ENCODE measurements around the gene EFCAB7.

The EFCAB7 gene, protein sequence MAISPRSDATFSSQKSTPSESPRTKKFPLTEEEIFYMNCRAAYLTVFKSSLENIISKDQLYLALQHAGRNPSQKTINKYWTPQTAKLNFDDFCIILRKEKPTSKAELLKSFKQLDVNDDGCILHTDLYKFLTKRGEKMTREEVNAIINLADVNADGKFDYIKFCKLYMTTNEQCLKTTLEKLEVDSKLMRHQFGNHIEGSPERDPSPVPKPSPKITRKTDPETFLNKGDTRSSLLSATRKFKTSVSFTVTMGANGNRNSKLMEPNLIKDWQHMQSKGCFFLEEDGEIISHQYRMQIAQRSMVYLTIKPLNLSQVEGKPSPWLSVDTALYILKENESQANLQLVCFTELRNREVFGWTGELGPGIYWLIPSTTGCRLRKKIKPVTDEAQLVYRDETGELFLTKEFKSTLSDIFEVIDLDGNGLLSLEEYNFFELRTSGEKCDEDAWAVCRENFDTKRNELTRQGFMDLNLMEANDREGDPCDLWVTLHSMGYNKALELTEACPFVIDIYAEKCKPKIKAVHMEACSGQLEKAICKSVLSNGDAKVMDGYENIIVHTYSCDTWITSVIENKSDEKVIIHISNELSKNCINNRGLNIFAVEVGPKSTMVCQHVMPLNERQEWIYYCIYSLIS

DNA sequence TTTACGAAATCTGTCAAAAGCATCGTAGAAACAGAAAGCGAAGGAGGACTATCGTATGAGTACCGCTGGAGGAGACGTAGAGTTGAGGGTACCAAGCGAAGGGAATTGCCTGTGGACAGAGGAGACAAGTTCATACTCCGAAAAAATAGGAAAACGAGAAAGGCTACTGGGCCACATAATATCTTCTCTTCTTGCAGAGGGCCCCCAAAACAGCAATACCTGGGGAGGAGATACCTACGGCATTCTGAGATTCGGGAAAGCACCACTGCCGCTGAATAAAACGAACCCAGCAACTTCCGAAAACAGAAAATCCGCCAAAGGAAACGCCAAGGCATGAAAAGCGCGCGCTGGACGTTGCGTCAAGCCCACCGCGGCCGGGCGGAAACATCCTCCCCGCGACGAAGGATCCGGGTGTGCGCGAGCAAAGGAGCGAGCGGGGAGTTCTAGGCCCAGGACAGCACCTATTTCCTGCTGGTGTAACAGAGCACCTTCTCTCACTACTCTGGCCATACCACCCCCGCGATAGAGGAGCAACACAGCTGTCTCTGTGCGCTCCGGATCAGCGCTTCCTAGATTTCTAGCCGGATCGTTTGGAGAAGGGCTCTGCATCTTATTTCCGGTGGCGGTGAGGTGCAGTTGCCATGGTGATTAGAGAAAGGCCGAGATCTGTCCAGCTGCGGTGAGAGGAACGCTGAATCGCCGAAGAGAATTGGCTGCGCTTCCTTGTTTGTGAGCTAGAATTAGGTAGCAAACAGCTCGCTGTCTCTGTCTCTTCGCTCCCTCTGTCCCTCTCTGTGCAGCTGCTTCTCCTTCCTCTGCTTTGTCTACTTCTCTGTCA, at the start of gene EFCAB7, which contains the start of gene ITGB3BP:
Gene EFCAB7 (plus strand): TSS at position 635 of the 838 bp plus-strand sequence. CDS start 2,048 bp downstream, outside the sequence.
Gene ITGB3BP (minus strand): TSS at position 335 of the 838 bp plus-strand sequence. CDS start 92 bp downstream, at position 243.
- peak; percentile 74 for DNase-seq

GRCh38 chr1:63475761-63476160, 47.6 kb upstream of the EFCAB7 start:
- DNase-seq: no peak

DNA sequence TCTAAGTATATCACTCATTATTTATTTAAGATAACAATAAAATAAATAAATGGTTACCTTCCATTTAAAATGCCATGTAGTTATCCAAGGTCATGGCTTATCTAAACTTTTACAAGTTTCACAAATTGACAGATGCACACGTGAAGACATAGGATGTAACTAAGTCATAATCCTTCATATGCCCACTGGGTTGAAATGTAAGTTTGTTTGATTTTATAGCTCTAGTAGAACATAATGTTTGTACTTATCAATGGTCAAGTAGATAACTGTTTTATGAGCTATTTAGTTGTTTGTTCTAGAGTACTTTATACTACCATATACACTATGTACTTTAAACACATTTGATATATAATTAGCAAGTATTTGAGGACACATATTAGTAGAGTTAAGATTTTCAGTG, 43.3 kb upstream of the EFCAB7 start:
- DNase-seq: no peak

DNA sequence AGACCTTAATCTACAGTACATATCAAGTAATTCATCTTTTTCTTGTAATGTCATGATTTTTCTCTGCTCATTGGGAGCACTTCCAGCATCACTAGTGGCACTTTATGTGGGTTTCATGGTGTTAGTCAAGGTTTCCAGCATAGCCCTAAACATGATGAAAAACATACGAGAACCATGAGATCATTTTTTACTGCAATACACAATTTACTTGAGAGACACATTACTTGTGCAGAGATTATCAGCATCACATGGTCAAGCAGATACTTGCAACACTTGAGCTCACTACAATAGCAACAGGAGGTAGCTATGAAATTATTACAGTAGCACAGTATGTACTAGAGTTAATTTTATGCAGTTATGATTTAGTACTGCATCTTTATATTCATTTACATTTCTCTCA, 36.7 kb upstream of the EFCAB7 start:
- no peak for DNase-seq

- no peak for DNase-seq
Observed at GRCh38 chr1:63487336-63488065, 35.8 kb upstream of the EFCAB7 start.

GRCh38 chr1:63497577-63497976, 25.7 kb upstream of the EFCAB7 start:
- DNase-seq: no peak

DNA sequence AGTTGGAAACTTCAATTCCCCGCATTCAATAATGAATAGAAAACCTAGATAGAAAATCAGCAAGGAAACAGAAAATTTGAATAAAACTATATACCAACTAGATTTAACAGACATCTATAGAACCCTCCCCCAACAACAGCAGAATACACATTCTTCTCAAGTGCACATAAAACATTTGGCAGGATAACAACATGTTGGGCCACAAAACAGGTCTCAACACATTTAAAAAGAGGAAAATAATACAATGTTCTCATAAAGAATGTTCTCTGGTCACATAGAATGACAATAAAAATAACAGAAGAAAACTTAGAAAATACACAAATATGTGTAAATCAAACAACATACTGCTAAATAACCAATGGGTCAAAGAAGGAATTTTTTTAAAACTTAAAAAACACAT, 25.2 kb upstream of the EFCAB7 start:
- no peak for DNase-seq

GRCh38 chr1:63501256-63501655, 22.1 kb upstream of the EFCAB7 start:
- no peak for DNase-seq

- DNase-seq: no peak
Observed at GRCh38 chr1:63506782-63507181, 16.5 kb upstream of the EFCAB7 start.

GRCh38 chr1:63509718-63510117, 13.6 kb upstream of the EFCAB7 start:
- no peak for DNase-seq

GRCh38 chr1:63512584-63512983, 10.7 kb upstream of the EFCAB7 start:
- no peak for DNase-seq

DNA sequence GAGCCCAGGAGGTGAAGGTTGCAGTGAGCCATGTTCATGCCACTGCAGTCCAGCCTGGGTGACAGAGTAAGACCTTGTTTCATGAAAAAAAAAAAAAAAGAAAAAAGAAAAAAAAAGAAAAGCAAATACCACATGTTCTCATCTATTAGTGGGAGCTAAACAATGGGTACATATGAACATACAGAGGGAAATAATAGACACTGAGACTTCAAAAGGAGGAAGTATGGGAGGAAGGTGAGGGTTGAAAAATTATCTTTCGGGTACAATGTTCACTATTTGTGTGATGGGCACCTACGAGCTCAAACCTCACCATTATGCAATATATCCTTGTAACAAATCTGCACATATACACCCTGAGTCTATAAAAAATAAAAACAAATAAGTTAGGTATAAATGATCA, 6.7 kb upstream of the EFCAB7 start:
- no peak for DNase-seq

GRCh38 chr1:63523738-63524137, 413 bp downstream of the EFCAB7 start:
- DNase-seq: no peak

GRCh38 chr1:63524201-63524600, 876 bp downstream of the EFCAB7 start:
- DNase-seq: no peak

- no peak for DNase-seq
Observed at GRCh38 chr1:63532727-63533126, 9.4 kb downstream of the EFCAB7 start.

GRCh38 chr1:63533931-63534330, 10.6 kb downstream of the EFCAB7 start:
- no peak for DNase-seq

- DNase-seq: no peak
Observed at GRCh38 chr1:63534406-63534805, 11.1 kb downstream of the EFCAB7 start.

DNA sequence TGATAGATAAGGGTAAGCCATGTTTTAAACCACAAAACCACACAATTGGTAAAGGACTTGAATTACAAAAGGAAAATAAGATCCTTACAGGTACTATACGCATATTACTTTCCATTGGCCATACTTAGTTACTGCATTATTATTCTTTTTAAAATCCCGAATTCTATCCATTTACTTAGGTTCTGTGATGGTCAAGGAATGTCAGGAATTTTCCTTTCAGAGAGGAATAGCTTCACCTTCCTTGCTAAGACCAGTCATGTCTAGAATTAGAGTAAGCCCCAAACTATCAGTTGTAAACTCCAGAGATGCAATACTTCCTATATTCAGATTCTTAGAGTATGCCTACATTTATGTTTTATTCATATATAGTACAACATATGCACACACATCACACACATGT, 13.7 kb downstream of the EFCAB7 start:
- no peak for DNase-seq

DNA sequence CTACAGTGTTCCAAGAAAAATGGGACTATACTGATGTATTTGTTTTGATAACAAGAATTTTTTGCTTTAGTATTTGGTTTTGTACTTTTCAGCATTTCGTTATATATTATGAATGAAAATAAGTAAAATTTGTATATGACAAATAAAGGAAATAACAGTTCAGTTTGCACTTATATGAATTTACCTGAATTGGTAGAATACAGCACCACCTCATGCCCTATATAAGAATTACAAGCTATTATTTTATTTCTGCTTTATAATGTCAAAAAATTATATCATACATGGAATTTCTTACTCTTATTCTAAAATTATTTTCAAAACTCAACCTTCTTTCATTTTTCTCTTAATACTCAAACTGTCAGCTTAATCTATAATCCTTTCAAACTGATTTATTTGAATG, 14.6 kb downstream of the EFCAB7 start:
- no peak for DNase-seq

DNA sequence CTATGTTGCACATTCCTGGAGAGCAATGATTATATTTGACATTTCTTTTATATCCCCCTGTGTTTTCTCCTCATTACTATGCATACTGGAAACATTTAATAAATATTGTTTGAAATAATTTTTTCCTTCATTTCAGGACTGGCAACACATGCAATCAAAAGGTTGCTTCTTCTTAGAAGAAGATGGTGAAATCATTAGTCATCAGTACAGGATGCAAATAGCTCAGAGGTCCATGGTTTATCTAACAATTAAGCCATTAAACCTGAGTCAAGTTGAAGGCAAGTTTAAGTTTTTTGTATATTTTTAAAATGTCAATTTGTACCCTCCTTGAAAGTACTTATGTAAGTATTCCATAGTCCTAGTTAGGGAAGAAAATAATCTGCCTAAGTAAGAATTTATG, 22.5 kb downstream of the EFCAB7 start:
- no peak for DNase-seq

- no peak for DNase-seq
Observed at GRCh38 chr1:63547621-63548294, 24.4 kb downstream of the EFCAB7 start.

DNA sequence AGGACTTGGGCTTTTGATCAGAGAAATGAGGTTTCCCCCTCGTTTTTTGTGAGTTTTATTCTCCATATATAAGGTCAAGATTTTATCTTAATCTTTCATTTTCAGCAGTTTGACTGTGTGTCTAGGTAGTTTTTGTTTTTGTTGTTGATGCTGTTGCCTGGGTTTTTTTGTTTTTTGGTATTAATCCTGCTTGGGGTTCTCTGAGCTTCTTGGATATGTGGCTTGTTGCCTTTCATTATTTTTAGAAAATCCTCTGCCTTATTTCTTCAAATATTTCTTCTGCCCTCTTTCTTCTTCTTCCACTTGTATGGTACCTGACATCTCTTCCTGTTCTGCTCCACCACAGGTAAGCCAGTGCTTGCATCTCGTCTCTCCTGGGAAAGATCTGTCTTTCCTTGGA, 25.0 kb downstream of the EFCAB7 start:
- no peak for DNase-seq

Data from GDM1 (cell line).